NCI-H187 treated with DMSO at 0.1 percent for 48 hours (cell line): ENCODE data around the gene PLEKHG2.
"Not testable (repeated sequence)": the region's sequence is repeated elsewhere in the genome, so short reads cannot be mapped to it uniquely, and the experiment has no call there.

Experiments used
- DNase-seq: peaks from one replicate; lab custom pipeline; 2025; lab: John Stamatoyannopoulos, UW

The PLEKHG2 gene

GRCh38 chr19:39445196-39446111 is 33.0 kb downstream of the PLEKHG2 start, which contains the start of gene SUPT5H:
Gene SUPT5H, plus strand, starts transcription at chr19:39445582. Its CDS starts 309 bp downstream, at chr19:39445891.
- peak; percentile 83 for DNase-seq

DNA sequence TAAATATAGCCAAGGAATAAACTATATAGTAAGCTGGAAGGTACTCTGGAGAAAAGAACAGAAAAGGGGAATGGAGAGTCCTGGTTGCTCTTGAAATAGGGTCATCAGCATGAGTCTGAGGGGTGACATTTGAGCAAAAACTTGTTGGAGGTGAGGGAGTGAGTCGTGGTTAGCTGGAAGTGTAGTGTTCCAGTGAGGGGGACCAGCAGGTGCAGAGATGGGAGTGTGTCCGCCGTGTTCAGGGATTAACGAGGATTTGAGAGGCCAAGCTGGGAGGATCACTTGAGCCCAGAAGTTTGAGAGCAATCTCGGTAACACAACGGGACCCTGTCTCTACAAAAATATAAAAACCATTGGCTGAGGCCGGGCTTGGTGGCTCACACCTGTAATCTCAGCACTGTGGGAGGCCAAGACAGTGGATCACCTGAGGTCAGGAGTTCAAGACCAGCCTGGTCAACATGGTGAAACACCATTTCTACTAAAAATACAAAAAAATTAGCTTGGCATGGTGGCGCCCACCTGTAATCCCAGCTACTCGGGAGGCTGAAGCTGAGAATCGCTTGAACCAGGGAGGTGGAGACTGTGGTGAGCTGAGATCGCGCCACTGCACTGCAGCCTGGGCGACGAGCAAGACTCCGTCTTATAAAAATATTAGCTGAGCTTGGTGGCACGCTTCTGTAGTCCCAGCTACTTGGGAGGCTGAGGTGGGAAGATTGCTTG is 34.1 kb downstream of the PLEKHG2 start:
- DNase-seq: no peak

DNA sequence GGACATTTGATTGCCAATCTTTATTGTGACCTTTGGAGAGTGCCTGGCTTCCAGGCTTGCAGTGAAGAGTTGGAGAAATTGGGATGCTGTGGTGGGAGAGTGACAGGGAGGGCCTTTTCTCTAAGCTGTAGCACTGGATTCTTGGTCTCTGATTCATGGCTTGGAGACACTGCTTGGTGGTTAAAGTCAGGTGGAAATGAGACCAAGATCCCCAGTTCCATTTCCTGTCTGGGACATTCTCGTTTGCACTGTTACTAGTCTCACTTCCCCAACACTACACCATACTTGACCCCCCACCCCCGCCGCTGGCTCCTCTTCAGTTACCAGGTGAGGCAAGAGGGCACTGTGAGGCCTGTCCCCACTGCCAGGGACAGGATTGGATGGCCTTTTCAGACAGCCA is 35.8 kb downstream of the PLEKHG2 start:
- DNase-seq: no peak

- no peak for DNase-seq
These were observed 36.8 kb downstream of the PLEKHG2 start for GRCh38 chr19:39449116-39449797.

- DNase-seq: not testable (repeated sequence)
These were observed 38.8 kb downstream of the PLEKHG2 start for GRCh38 chr19:39451257-39451656.

DNA sequence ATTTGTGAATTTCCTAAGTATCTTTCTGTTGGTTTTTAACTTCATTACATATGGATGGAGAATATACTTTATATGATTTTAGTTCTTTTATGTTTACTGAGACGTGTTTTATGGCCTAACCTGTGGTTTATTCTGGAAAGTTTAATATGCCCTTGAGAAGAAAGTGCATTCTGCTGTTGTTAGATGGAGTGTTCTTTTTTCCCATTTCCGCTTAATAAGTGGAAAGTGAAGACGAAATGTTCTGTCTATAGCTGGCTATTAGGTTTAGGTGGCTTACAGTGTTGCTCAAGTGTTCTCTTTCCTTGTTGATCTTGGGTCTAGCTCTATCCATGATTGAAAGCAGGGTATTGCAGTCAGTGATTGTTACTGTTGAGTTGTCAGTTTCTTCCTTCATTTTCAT is 50.9 kb downstream of the PLEKHG2 start:
- DNase-seq: no peak

DNA sequence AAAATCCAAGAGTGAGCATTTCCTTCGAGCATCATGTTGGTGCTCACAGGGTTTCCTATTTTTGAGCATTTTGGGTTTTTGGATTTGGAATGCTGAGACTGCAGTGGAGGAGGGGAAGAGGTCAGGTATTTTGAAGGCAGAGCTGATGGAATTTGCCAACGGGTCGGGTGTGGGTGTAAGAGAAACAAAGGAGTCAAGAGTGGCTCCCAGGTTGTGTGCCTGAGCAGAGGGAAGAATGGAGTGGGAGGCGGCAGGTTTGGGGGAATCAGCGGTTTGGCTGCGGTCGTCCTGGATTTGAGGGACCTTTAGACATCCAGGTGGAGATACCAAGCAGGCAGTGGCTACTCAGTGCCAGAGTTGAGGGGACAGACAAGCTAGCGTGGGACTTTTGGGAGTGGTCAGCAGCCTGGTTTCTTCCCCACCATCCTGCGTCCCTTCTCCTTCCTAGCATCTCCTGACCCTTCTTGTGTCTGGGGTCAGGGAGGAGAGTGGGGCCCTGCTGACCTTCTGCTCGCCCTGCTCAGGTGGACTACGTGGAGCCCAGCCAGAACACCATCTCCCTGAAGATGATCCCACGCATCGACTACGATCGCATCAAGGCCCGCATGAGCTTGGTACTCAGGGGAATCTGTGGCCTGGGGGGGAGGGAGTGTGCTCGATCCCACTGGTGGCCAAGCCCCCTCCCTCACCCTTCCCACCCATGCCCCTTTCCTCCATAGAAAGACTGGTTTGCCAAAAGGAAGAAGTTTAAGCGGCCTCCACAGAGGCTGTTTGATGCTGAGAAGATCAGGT is 53.7 kb downstream of the PLEKHG2 start:
- no peak for DNase-seq

DNA sequence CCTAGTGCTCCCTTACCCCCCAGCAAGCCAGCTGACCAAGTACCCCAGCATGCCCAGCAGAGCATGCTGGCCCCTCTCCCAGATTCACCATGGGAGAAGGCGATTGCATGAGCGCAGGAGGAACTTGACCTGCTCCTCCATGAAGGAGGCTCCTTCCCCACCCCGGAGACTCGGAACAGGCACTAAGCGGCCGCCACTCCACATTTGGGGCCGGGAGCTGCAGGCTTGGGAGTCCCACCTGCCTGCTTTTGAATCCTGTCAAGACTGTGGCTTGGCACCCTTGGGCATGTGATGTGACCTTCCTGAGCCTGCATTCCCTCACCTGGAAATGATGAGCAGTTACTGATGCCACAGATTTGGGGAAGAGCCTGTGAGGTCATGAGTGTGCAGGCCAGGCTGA is 55.5 kb downstream of the PLEKHG2 start:
- no peak for DNase-seq

DNA sequence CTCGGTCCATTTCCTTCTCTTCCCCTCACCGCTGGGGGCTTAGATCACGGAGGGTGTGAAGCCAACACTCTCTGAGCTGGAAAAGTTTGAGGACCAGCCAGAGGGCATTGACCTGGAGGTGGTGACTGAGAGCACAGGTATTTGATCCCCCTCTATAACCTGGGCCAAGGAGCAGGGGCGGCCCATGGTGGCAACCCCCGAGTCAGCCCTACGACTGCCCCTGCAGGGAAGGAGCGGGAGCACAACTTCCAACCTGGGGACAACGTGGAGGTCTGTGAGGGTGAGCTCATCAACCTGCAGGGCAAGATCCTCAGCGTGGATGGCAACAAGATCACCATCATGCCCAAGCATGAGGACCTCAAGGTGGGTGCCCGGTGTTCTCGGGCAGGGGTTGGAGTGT is 56.6 kb downstream of the PLEKHG2 start:
- DNase-seq: no peak

DNA sequence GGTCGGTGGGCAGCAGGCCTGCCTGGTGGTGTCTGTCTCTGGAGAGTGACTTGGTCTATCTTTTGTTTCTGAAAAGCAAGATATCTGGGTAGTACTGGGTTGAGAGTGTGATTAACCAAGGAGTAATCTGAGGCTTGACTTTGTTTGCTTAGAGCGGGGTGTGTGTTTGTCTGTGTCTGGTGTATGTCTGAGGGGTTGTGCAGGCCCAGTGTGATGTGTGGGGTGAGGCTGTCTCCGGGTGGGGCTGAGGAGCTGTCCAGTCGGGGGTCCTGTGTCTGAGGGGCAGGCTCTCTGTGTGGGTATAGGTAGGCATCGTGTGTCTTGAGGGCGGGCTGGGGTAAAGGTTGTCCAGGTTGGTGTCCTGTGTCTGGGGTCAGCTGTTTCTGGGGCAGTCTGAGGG is 57.1 kb downstream of the PLEKHG2 start:
- DNase-seq: no peak

- no peak for DNase-seq
These were observed 58.4 kb downstream of the PLEKHG2 start for GRCh38 chr19:39470724-39471339.

- DNase-seq: no peak
These were observed 59.5 kb downstream of the PLEKHG2 start for GRCh38 chr19:39471756-39472536.

GRCh38 chr19:39472746-39473442 is 60.4 kb downstream of the PLEKHG2 start:
- no peak for DNase-seq

DNA sequence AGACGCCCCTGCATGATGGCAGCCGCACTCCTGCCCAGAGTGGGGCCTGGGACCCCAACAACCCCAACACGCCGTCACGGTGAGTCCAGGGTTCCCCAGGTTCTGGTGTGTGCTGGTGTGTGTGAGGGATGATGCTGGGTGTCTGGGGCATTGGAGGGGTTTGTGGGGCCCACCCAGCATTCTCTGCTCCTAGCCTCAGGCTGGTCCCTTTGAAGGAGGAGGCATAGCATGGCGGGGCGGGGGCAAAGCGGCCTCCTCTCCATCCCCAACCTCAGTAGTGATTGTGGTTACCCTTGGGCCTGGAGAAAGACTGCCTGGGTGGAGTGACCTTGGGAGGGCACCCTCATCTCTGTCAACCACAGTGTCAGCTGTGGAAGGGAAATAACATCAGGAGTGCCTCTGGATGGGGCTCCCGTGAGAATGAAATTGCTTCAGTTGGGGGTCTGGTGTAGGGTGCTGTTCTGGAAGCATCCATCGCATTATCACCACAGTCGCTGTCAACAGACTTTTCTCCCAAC is 61.0 kb downstream of the PLEKHG2 start:
- no peak for DNase-seq

DNA sequence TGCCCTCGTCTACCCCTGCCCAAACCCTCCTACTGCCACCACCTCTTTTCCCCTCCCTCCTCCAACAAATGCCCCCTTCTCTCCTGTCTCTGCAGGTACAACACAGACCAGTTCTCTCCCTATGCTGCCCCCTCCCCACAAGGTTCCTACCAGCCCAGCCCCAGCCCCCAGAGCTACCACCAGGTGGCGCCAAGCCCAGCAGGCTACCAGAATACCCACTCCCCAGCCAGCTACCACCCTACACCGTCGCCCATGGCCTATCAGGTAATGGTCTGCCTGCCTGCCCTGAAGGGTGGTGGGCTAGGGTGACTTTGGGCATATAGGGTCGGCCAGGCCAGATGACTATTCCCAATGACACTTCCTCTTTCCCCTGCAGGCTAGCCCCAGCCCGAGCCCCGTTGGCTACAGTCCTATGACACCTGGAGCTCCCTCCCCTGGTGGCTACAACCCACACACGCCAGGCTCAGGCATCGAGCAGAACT is 61.7 kb downstream of the PLEKHG2 start:
- DNase-seq: no peak

DNA sequence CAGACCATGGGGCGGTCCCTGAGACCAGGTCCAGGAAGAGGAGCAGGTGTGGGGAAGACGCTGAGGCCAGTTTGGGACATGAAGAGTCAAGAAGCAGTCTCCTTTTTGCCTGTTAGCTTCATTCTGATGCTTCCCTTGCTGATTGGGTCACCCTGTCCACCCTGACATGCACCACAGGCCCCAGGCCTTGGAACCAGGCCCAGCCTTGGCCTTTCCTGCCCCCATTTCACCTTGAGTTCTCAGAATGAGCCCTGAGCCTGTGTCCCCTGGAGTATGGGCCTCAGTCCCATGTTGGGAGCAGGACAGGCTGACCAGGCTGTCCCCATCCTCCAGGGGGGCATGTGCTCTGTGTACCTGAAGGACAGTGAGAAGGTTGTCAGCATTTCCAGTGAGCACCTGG is 63.3 kb downstream of the PLEKHG2 start:
- DNase-seq: no peak
